Measurements from ENCODE around the gene MRPS15.
"Not testable (repeated sequence)": the region's sequence is repeated elsewhere in the genome, so short reads cannot be mapped to it uniquely, and the experiment has no call there.

The MRPS15 gene

GRCh38 chr1:36487906-36488305, 23.7 kb upstream of the MRPS15 start:
- Histone ChIP-seq H2AFZ (ENCODE audit: low read depth, low read length) (no peak overlapping the region), H4K20me1 (ENCODE audit: insufficient read depth, low read length) (no peaks in the 10 kb centered on the region), H3K27ac (ENCODE audit: low read length) (no peak overlapping the region), H3K9me3 (ENCODE audit: insufficient read depth, low read length, severe bottlenecking) (no peaks in the 10 kb centered on the region), H3K4me3 (ENCODE audit: low read depth in 1 of 2, low read length in 2 of 2) (no peak overlapping the region), H3K27me3 (ENCODE audit: insufficient read depth, low read length, poor library complexity) (no peaks in the 10 kb centered on the region), H3K4me2 (ENCODE audit: insufficient read depth, low read length) (no peak overlapping the region), H3K36me3 (ENCODE audit: insufficient read depth, low read length) (no peaks in the 10 kb centered on the region), H3K79me2 (ENCODE audit: insufficient read depth, low read length) (no peaks in the 10 kb centered on the region), H3K9ac (ENCODE audit: low read depth, low read length) (no peak overlapping the region), H3K4me1 (ENCODE audit: insufficient read depth, low read length) (no peaks in the 10 kb centered on the region)
- no peak for TF ChIP-seq CTCF (IDR thresholded peaks at IDR 0.05; ENCODE audit: borderline replicate concordance, extremely low read depth, low read length, poor library complexity, severe bottlenecking)
- no peak for TF ChIP-seq EZH2 (IDR thresholded peaks at IDR 0.05; ENCODE audit: borderline replicate concordance, low read depth, low read length, severe bottlenecking)
- DNase-seq (no peak), ATAC-seq (ENCODE audit: insufficient read depth, low read depth) (no peak)

- ATAC-seq (ENCODE audit: insufficient read depth, low read depth); H3K27ac ChIP-seq (ENCODE audit: low read length); H4K20me1 ChIP-seq (ENCODE audit: insufficient read depth, low read length); H3K27me3 ChIP-seq (ENCODE audit: insufficient read depth, low read length, poor library complexity); DNase-seq; H3K9me3 ChIP-seq (ENCODE audit: insufficient read depth, low read length, severe bottlenecking); H3K4me1 ChIP-seq (ENCODE audit: insufficient read depth, low read length); H2AFZ ChIP-seq (ENCODE audit: low read depth, low read length); H3K4me3 ChIP-seq (ENCODE audit: low read depth in 1 of 2, low read length in 2 of 2); H3K9ac ChIP-seq (ENCODE audit: low read depth, low read length); H3K4me2 ChIP-seq (ENCODE audit: insufficient read depth, low read length); H3K79me2 ChIP-seq (ENCODE audit: insufficient read depth, low read length); H3K36me3 ChIP-seq (ENCODE audit: insufficient read depth, low read length): not testable (repeated sequence)
Measured at GRCh38 chr1:36487336-36487725, 23.1 kb upstream of the MRPS15 start.

- no peaks in the 10 kb centered on the region for H4K20me1 ChIP-seq (ENCODE audit: insufficient read depth, low read length)
- H3K4me2 ChIP-seq (ENCODE audit: insufficient read depth, low read length), result no peak overlapping the region
- no peak for TF ChIP-seq EZH2 (IDR thresholded peaks at IDR 0.05; ENCODE audit: borderline replicate concordance, low read depth, low read length, severe bottlenecking)
- TF ChIP-seq CTCF (IDR thresholded peaks at IDR 0.05; ENCODE audit: borderline replicate concordance, extremely low read depth, low read length, poor library complexity, severe bottlenecking), result no peak
- no peaks in the 10 kb centered on the region for H3K79me2 ChIP-seq (ENCODE audit: insufficient read depth, low read length)
- ATAC-seq (ENCODE audit: insufficient read depth, low read depth) (no peak), DNase-seq (no peak)
- H3K27ac ChIP-seq (ENCODE audit: low read length), result no peak overlapping the region
- no peaks in the 10 kb centered on the region for H3K27me3 ChIP-seq (ENCODE audit: insufficient read depth, low read length, poor library complexity)
- H3K9ac ChIP-seq (ENCODE audit: low read depth, low read length), result no peak overlapping the region
- H3K4me3 ChIP-seq (ENCODE audit: low read depth in 1 of 2, low read length in 2 of 2), result no peak overlapping the region
- no peaks in the 10 kb centered on the region for H3K36me3 ChIP-seq (ENCODE audit: insufficient read depth, low read length)
- H3K4me1 ChIP-seq (ENCODE audit: insufficient read depth, low read length), result no peaks in the 10 kb centered on the region
- no peak overlapping the region for H2AFZ ChIP-seq (ENCODE audit: low read depth, low read length)
- no peaks in the 10 kb centered on the region for H3K9me3 ChIP-seq (ENCODE audit: insufficient read depth, low read length, severe bottlenecking)
Measured at GRCh38 chr1:36486439-36487335, 22.5 kb upstream of the MRPS15 start.

GRCh38 chr1:36486093-36486438, 21.9 kb upstream of the MRPS15 start:
- Histone ChIP-seq H2AFZ (ENCODE audit: low read depth, low read length) (no peak overlapping the region), H3K27ac (ENCODE audit: low read length) (no peak overlapping the region), H3K36me3 (ENCODE audit: insufficient read depth, low read length) (no peaks in the 10 kb centered on the region), H3K4me2 (ENCODE audit: insufficient read depth, low read length) (no peak overlapping the region), H3K4me3 (ENCODE audit: low read depth in 1 of 2, low read length in 2 of 2) (no peak overlapping the region), H3K4me1 (ENCODE audit: insufficient read depth, low read length) (no peaks in the 10 kb centered on the region), H3K9me3 (ENCODE audit: insufficient read depth, low read length, severe bottlenecking) (no peaks in the 10 kb centered on the region), H4K20me1 (ENCODE audit: insufficient read depth, low read length) (no peaks in the 10 kb centered on the region), H3K27me3 (ENCODE audit: insufficient read depth, low read length, poor library complexity) (no peaks in the 10 kb centered on the region), H3K9ac (ENCODE audit: low read depth, low read length) (no peak overlapping the region), H3K79me2 (ENCODE audit: insufficient read depth, low read length) (no peaks in the 10 kb centered on the region)
- TF ChIP-seq EZH2 (IDR thresholded peaks at IDR 0.05; ENCODE audit: borderline replicate concordance, low read depth, low read length, severe bottlenecking) (no peak), CTCF (IDR thresholded peaks at IDR 0.05; ENCODE audit: borderline replicate concordance, extremely low read depth, low read length, poor library complexity, severe bottlenecking) (no peak)
- no peak for ATAC-seq (ENCODE audit: insufficient read depth, low read depth)
- DNase-seq, result no peak

Data from DND-41 (cell line).